Astrocyte (in vitro differentiated cells and primary cell): ENCODE data around the gene GSTA5.
"Not testable (repeated sequence)": the region's sequence is repeated elsewhere in the genome, so short reads cannot be mapped to it uniquely, and the experiment has no call there.

Experiments
- EZH2 ChIP-seq: IDR thresholded peaks from 2 replicates; pipeline ENCODE4 v1.6.1; 2012; ENCODE audit warnings: mild to moderate bottlenecking, low read length, inconsistent platforms; ENCODE audit not compliant: insufficient read depth
- TF ChIP-seq, protein P1 (sequence below): IDR thresholded peaks from 2 replicates; pipeline ENCODE4 v1.5.1; 2011; ENCODE audit warnings: low read depth, mild to moderate bottlenecking, inconsistent platforms, low read length, moderate library complexity; ENCODE audit not compliant: insufficient read depth

DNA sequence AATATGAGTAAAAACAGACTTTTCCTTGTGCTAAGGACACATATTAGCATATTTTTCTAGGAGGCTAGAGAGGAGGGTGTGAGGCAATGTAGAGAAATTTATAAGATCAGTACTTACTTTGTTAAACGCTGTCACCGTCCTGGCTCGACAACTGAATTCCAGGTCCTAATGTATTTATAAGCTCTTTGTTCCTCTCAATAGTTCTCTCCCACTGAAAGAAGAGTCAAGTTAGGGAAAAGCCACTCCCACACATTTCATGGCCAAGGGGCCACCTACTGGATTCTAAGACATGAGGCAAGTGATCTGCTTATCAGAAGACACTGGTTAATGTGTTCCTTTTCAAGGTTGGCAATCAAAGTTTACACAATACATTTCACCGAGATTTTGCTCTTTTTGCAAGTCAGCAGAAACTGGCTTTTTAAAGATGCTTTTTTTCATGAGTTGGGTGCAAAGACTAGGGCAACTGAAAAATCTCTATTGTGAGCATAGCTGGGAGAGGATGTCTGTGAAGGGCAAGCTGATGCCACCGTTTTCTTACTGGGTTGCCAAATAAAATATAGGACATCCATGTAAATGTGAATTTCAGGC, 36.9 kb downstream of the GSTA5 start, which contains the start of gene GSTA1:
- TF ChIP-seq, protein P1, sequence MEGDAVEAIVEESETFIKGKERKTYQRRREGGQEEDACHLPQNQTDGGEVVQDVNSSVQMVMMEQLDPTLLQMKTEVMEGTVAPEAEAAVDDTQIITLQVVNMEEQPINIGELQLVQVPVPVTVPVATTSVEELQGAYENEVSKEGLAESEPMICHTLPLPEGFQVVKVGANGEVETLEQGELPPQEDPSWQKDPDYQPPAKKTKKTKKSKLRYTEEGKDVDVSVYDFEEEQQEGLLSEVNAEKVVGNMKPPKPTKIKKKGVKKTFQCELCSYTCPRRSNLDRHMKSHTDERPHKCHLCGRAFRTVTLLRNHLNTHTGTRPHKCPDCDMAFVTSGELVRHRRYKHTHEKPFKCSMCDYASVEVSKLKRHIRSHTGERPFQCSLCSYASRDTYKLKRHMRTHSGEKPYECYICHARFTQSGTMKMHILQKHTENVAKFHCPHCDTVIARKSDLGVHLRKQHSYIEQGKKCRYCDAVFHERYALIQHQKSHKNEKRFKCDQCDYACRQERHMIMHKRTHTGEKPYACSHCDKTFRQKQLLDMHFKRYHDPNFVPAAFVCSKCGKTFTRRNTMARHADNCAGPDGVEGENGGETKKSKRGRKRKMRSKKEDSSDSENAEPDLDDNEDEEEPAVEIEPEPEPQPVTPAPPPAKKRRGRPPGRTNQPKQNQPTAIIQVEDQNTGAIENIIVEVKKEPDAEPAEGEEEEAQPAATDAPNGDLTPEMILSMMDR, result not testable (repeated sequence)
- TF ChIP-seq EZH2, result not testable (repeated sequence)
